ENCODE data around the gene ADGRG6.

The ADGRG6 gene

DNA sequence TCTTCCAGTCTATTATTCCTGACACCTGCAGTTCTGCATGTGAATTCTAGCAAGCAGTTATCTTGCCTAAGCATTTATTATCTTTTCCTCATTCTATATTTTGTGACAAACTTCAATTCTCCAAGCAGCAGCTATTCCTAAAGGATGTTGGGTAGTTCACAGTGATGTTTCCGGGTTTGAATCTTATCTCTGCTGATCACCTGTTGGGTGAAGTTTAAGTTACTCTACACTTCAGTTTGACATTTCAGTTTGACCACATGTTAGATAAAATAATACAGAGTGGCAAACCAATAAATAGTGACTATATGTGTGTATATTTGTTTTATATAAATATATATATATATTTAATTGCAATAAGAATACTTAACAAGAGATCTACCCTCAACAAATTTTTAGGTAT is 168.6 kb downstream of the ADGRG6 start:
- no peaks in the 10 kb centered on the region for H3K36me3 ChIP-seq (ENCODE audit: insufficient read depth, low read length)
- H3K9ac ChIP-seq (ENCODE audit: low read length) = no peak overlapping the region
- H3K27ac ChIP-seq (ENCODE audit: low read depth, low read length, poor library complexity, severe bottlenecking) = no peak overlapping the region
- no peaks in the 10 kb centered on the region for H3K79me2 ChIP-seq (ENCODE audit: insufficient read depth, low read length)
- no peak overlapping the region for H2AFZ ChIP-seq (ENCODE audit: low read length)
- no peak for TF ChIP-seq EZH2 (IDR thresholded peaks at IDR 0.05; ENCODE audit: borderline replicate concordance, low read length)
- TF ChIP-seq CTCF (IDR thresholded peaks at IDR 0.05; ENCODE audit: low read length) = no peak
- H3K4me2 ChIP-seq (ENCODE audit: low read length) = no peak overlapping the region
- H3K9me2 ChIP-seq (ENCODE audit: low read depth, low read length) = no peaks in the 10 kb centered on the region
- H3K27me3 ChIP-seq (ENCODE audit: insufficient read depth, low read length) = no peaks in the 10 kb centered on the region
- no peaks in the 10 kb centered on the region for H3K9me3 ChIP-seq (ENCODE audit: low read length)
- no peak overlapping the region for H3K4me3 ChIP-seq (ENCODE audit: low read depth, low read length, poor library complexity, severe bottlenecking)
- H3F3A ChIP-seq (ENCODE audit: insufficient read depth, low read length) = no peaks in the 10 kb centered on the region
- H4K20me1 ChIP-seq (ENCODE audit: insufficient read depth, low read length) = no peaks in the 10 kb centered on the region
- H3K4me1 ChIP-seq (ENCODE audit: insufficient read depth, low read length, severe bottlenecking) = no peaks in the 10 kb centered on the region

DNA sequence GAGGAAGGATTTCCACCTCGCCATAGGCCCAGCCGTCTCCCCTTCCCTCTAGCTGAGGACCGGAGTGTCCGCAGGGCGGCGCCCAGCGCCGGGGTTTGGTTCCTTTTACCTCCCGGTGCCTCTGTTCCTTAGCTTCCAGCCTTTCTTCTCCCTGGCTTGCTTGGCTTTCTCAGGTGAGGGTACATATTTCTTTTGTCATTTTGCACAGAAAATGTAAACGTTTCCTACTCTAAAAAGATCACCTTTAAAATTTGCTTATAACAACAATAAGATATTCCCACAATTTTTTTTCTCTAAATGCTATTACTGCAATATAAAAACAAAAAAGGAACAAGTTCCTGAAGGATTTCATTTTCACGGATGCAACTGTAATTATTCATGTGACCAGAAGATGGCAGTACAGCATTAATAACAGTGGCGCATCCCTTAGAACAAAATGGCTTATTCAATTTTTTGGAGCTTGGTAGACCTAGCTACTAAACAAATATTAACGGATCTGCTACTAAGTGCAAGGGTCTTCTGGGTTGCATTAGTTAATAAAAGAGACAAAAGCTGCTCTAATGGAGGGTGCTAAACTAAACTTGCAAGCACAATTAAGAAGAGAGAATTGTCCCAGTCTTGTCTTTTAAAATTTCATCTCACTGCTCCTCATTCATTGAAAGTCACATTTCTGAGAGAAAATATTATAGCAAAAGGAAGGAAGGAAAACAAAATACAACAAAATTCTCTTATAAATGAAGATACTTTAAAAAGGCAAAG is 172.9 kb downstream of the ADGRG6 start:
- Histone ChIP-seq H3K36me3 (ENCODE audit: insufficient read depth, low read length) (no peaks in the 10 kb centered on the region), H3K27ac (ENCODE audit: low read depth, low read length, poor library complexity, severe bottlenecking) (no peak overlapping the region), H3F3A (ENCODE audit: insufficient read depth, low read length) (no peaks in the 10 kb centered on the region), H3K27me3 (ENCODE audit: insufficient read depth, low read length) (no peaks in the 10 kb centered on the region), H3K9ac (ENCODE audit: low read length) (no peak overlapping the region), H2AFZ (ENCODE audit: low read length) (no peak overlapping the region), H3K4me1 (ENCODE audit: insufficient read depth, low read length, severe bottlenecking) (no peaks in the 10 kb centered on the region), H3K4me2 (ENCODE audit: low read length) (no peak overlapping the region), H3K9me3 (ENCODE audit: low read length) (peaks cover 2% of the 10 kb centered on the region; the same call in 1 of the 2 replicates), H3K79me2 (ENCODE audit: insufficient read depth, low read length) (no peaks in the 10 kb centered on the region), H3K9me2 (ENCODE audit: low read depth, low read length) (no peaks in the 10 kb centered on the region), H4K20me1 (ENCODE audit: insufficient read depth, low read length) (no peaks in the 10 kb centered on the region), H3K4me3 (ENCODE audit: low read depth, low read length, poor library complexity, severe bottlenecking) (no peak overlapping the region)
- TF ChIP-seq EZH2 (IDR thresholded peaks at IDR 0.05; ENCODE audit: borderline replicate concordance, low read length) = no peak
- peak; percentile 84 for TF ChIP-seq CTCF (IDR thresholded peaks at IDR 0.05; ENCODE audit: low read length)

- Histone ChIP-seq H3K4me1 (ENCODE audit: insufficient read depth, low read length, severe bottlenecking) (no peaks in the 10 kb centered on the region), H3K27ac (ENCODE audit: low read depth, low read length, poor library complexity, severe bottlenecking) (no peak overlapping the region), H3K9ac (ENCODE audit: low read length) (no peak overlapping the region), H3K36me3 (ENCODE audit: insufficient read depth, low read length) (no peaks in the 10 kb centered on the region), H4K20me1 (ENCODE audit: insufficient read depth, low read length) (no peaks in the 10 kb centered on the region), H3F3A (ENCODE audit: insufficient read depth, low read length) (no peaks in the 10 kb centered on the region), H2AFZ (ENCODE audit: low read length) (no peak overlapping the region), H3K27me3 (ENCODE audit: insufficient read depth, low read length) (no peaks in the 10 kb centered on the region), H3K4me3 (ENCODE audit: low read depth, low read length, poor library complexity, severe bottlenecking) (no peak overlapping the region), H3K9me3 (ENCODE audit: low read length) (peaks cover 2% of the 10 kb centered on the region; the same call in 1 of the 2 replicates), H3K79me2 (ENCODE audit: insufficient read depth, low read length) (no peaks in the 10 kb centered on the region), H3K4me2 (ENCODE audit: low read length) (no peak overlapping the region), H3K9me2 (ENCODE audit: low read depth, low read length) (no peaks in the 10 kb centered on the region)
- TF ChIP-seq EZH2 (IDR thresholded peaks at IDR 0.05; ENCODE audit: borderline replicate concordance, low read length) (no peak), CTCF (IDR thresholded peaks at IDR 0.05; ENCODE audit: low read length) (no peak)
Measured at GRCh38 chr6:142476452-142476851, 174.6 kb downstream of the ADGRG6 start.

Data from OCI-LY1 (cell line).